Pancreas (tissue), 10 donors: ENCODE data around the gene GRIP1. TPM values are rescaled to one million over a fixed set of nuclear protein-coding genes. Genes with fewer than 3 reads are reported as not detected.

Source experiments
- ATAC-seq, 4 donors: fragments of 200-7000 bp; cut with Tn5 transposase; one replicate each; pipeline versions ENCODE4 v1.8.0 to v1.9.1; 2020; ENCODE audit warnings: mild to moderate bottlenecking in 4 of 4, moderate library complexity in 4 of 4
- DNase-seq, 6 donors: peaks; one replicate each; pipeline ENCODE4 v3.0.0-alpha.2; 2020
- FAIRE-seq: peaks from 2 replicates; lab custom pipeline; 2012; peaks lifted over from hg19 to GRCh38; lab: Jason Lieb, UNC
- H3K27ac ChIP-seq, 4 donors: fragments of 200-600 bp; sonication (generic); 1 replicate in 3 of 4; 2 replicates in 1 of 4; pipeline versions ENCODE4 v1.5.0 to v1.8.0; 2020
- H3K27me3 ChIP-seq, 4 donors: fragments of 200-600 bp; one replicate each; pipeline ENCODE4 v1.8.0; 2021
- H3K36me3 ChIP-seq, 3 donors: fragments of 200-600 bp; sonication (generic) in 1 of 3; one replicate each; pipeline versions ENCODE4 v1.5.0 to v1.8.0; 2020 to 2021
- H3K4me1 ChIP-seq, 3 donors: fragments of 200-600 bp; one replicate each; pipeline ENCODE4 v1.8.0; 2021
- H3K4me3 ChIP-seq, 4 donors: fragments of 200-600 bp; sonication (generic) in 2 of 4; one replicate each; pipeline versions ENCODE4 v1.5.0 to v1.8.0; 2020 to 2021
- H3K9me3 ChIP-seq, 4 donors: fragments of 200-600 bp; one replicate each; pipeline ENCODE4 v1.8.0; 2021
- CTCF ChIP-seq, 4 donors: fragments of 200-600 bp; sonication (generic) in 3 of 4; IDR thresholded peaks; one replicate each; pipeline versions ENCODE4 v1.5.0 to v1.8.0; 2021; ENCODE audit warnings: antibody characterized with exemption in 4 of 4
- WGBS, 2 donors: extraction: QIAGEN DNeasy Blood & Tissue Kit; methylation state at CpG; one replicate each; pipeline ENCODE4 v1.1.7; 2013; 5-methylcytosine and 5-hydroxymethylcytosine counted together
- intact Hi-C, 3 donors: fragments of 100-400 bp; cut with DNase I; formaldehyde crosslinking; loops; one replicate each; pipeline versions ENCODE4 v1.11.1 to v1.14.2; 2022
- polyA plus RNA-seq, 2 donors: library from polyadenylated mRNA; stranded (reverse); fragments of 200-250 nt; gene quantifications; one replicate each; pipeline ENCODE4 v1.2.3, GENCODE V29; 2013
- total RNA-seq, 6 donors: library from RNA; stranded (reverse); fragmentation: NEBNext Ultra II Directional in 4 of 6; extraction: Animal tissue kit (Norgen Biotek cat#: 25700) in 4 of 6; gene quantifications; one replicate each; pipeline versions ENCODE4 v1.2.1 to v1.2.4, GENCODE V29; 2021 to 2023
- donor health status: healthy with polysubstance abuse.
- donor health status: DM: no; HTN: no; CAD: no; lungs with moderate emphysema.
- donor health status: DM: no; HTN: no; CAD: no.
- donor health status: control.
- donor health status: control.
- donor health status: Bipolar disorder and iron deficiency.
- donor health status: DM: yes; HTN: yes; CAD: no.
- donor health status: DM: no; HTN: no; CAD: no.
- donor health status: DM: no; HTN: no; CAD: no.
- donor health status: DM: yes; HTN: yes; CAD: no.

Gene GRIP1
- total and polyA plus RNA-seq, 8 donors: 0.89 to 6.8 (median 4.7) TPM

GRCh38 chr12:66345956-66346355 is 332.9 kb downstream of the GRIP1 start:
- 96% methylated on average over 2 of the region's 2 CpGs for WGBS, 2 donors
- H3K9me3 ChIP-seq: no peaks in the 10 kb centered on the region
- no peak for ATAC-seq
- no peaks in the 10 kb centered on the region for H3K36me3 ChIP-seq
- H3K27ac ChIP-seq: no peak overlapping the region
- no peaks in the 10 kb centered on the region for H3K27me3 ChIP-seq
- no peak for DNase-seq
- intact Hi-C loops: no loop called here
- H3K4me3 ChIP-seq: no peak overlapping the region
- no peaks in the 10 kb centered on the region for H3K4me1 ChIP-seq
- TF ChIP-seq CTCF (IDR thresholded peaks at IDR 0.05): no peak
- FAIRE-seq: no peak

- H3K4me3 ChIP-seq: no peak overlapping the region
- no peak for DNase-seq
- H3K4me1 ChIP-seq: no peaks in the 10 kb centered on the region
- H3K27ac ChIP-seq: no peak overlapping the region
- no peak for TF ChIP-seq CTCF (IDR thresholded peaks at IDR 0.05)
- no peaks in the 10 kb centered on the region for H3K27me3 ChIP-seq
- no peak for ATAC-seq
- 88 to 89% methylated on average over 3 of the region's 3 CpGs for WGBS, 2 donors
- intact Hi-C loops: no loop called here
- no peak for FAIRE-seq
- no peaks in the 10 kb centered on the region for H3K36me3 ChIP-seq
- H3K9me3 ChIP-seq: no peaks in the 10 kb centered on the region
Measured at GRCh38 chr12:66345212-66345611, 333.7 kb downstream of the GRIP1 start.

DNA sequence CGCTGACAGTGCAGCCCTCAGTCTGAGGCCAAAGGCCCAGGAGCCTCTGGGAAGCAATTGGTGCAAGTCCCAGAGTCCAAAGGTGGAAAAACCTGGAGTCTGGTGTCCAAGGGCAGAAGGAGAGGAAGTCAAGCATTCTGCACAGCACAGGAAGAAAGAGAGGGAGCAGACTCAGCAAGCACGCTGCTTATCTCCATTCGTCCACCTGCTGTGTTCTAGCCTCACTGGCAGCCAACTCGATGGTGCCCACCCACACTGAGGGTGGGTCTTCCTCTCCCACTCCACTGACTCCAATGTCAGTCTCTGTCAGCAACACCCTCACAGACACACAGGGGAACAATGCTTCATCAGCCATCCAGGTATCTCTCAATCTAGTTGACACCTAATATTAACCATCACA is 337.8 kb downstream of the GRIP1 start:
- TF ChIP-seq CTCF (IDR thresholded peaks at IDR 0.05): no peak
- H3K27ac ChIP-seq: no peak overlapping the region
- no peak overlapping the region for H3K4me3 ChIP-seq
- WGBS, 2 donors: 90 to 95% methylated on average over 4 of the region's 4 CpGs
- intact Hi-C loops: no loop called here
- no peak for DNase-seq
- no peaks in the 10 kb centered on the region for H3K9me3 ChIP-seq
- H3K4me1 ChIP-seq: no peaks in the 10 kb centered on the region
- no peak for FAIRE-seq
- H3K27me3 ChIP-seq: no peaks in the 10 kb centered on the region
- H3K36me3 ChIP-seq: peaks cover 0 to 5% (median 0%) of the 10 kb centered on the region in 3 donors
- ATAC-seq: no peak

DNA sequence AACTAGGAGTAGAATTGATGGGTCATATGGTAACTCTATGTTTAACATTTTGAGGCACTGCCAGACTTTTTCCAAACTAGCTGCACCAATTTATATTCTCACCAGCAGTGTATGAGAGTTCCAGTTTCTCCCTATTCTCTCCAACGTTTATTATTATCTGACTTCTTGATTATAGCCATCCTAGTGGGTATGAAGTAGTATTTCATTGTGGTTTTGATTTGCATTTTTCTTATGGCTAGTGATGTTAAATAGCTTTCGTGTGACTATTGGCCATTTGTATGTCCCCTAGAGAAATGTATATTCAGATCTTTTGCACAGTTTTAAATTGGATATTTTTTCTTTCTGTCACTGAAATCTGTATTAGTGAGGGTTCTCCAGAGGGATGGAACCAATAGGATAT is 338.7 kb downstream of the GRIP1 start:
- 91 to 93% methylated on average over 2 of the region's 2 CpGs for WGBS, 2 donors
- intact Hi-C loops: no loop called here
- Histone ChIP-seq H3K27me3 (no peaks in the 10 kb centered on the region), H3K27ac (no peak overlapping the region), H3K4me1 (no peaks in the 10 kb centered on the region), H3K4me3 (no peak overlapping the region), H3K9me3 (no peaks in the 10 kb centered on the region), H3K36me3 (peaks cover 0 to 5% (median 0%) of the 10 kb centered on the region in 3 donors)
- TF ChIP-seq CTCF (IDR thresholded peaks at IDR 0.05): no peak
- FAIRE-seq (no peak), ATAC-seq (no peak), DNase-seq (no peak)

DNA sequence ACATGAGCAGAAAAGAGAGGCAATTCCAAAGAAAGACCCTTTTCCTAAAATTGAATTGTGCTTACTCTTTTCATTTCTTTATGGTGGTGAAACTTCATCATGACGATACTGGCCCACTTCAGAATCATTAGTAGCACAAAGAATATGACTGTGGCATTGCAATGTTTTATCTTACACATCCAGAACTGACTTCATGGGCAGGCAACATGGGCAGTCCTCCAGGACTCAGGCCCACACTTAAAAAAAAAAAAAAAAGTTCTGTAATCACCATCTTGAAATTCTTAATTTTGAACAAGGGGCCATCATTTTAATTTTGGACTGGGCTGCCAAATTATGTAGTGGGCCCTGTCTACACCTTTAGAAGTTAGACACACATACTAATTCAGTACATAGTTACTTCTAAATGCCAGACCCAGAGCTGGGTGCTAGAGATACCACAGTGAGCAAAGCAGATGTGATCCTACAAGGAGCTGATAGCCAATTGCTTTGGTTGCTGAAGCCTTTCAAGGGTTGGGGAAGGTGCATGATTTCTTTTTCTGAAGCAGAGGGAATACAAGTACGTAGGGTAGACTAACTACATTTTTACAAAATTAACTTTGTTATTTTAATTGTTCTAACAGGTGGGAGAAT is 341.4 kb downstream of the GRIP1 start:
- ATAC-seq: no peak
- Histone ChIP-seq H3K4me3 (no peak overlapping the region), H3K27me3 (no peaks in the 10 kb centered on the region), H3K4me1 (no peaks in the 10 kb centered on the region), H3K9me3 (no peaks in the 10 kb centered on the region), H3K27ac (no peak overlapping the region), H3K36me3 (peaks cover 0 to 5% (median 0%) of the 10 kb centered on the region in 3 donors)
- no peak for DNase-seq
- no peak for TF ChIP-seq CTCF (IDR thresholded peaks at IDR 0.05)
- WGBS, 2 donors: 90 to 91% methylated on average over 2 of the region's 2 CpGs
- intact Hi-C loops: no loop called here
- no peak for FAIRE-seq
